H1 (cell line): ENCODE measurements around the gene C1orf21. TPM values are rescaled to one million over a fixed set of nuclear protein-coding genes. Genes with fewer than 3 reads are reported as not detected.

Experiments used
- CEBPB ChIP-seq: IDR thresholded peaks from 2 replicates; pipeline ENCODE4 v1.6.1; 2012; ENCODE audit warnings: low read depth, low read length
- CTCF ChIP-seq, 3 experiments: IDR thresholded peaks; 1 replicate in 2 of 3; 2 replicates in 1 of 3; pipeline versions ENCODE4 v1.5.1 to v1.6.1; 2011; ENCODE audit warnings: low read length in 3 of 3, mild to moderate bottlenecking in 3 of 3, inconsistent platforms in 2 of 3, low read depth in 1 of 3, moderate library complexity in 1 of 3; ENCODE audit not compliant: insufficient read depth in 1 of 3; ENCODE audit errors: control extremely low read depth in 1 of 3
- SAP30 ChIP-seq: fragments of 300-600 bp; sonication (generic); IDR thresholded peaks from 2 replicates; pipeline ENCODE4 v1.7.1; 2012; ENCODE audit warnings: low read length, moderate library complexity, mild to moderate bottlenecking, inconsistent platforms; ENCODE audit not compliant: insufficient read depth, insufficient replicate concordance
- polyA plus RNA-seq, 7 experiments: library from polyadenylated mRNA; depleted of rRNA in 3 of 7; stranded (reverse) in 5 of 7; unstranded in 2 of 7; fragments of >200 nt in 5 of 7; fragments of 200-250 nt in 2 of 7; gene quantifications; 1 replicate in 5 of 7; 2 replicates in 1 of 7; 4 replicates in 1 of 7; pipeline versions ENCODE4 v1.2.1 to v1.2.3, GENCODE V29; 2011 to 2013; ENCODE audit warnings: missing spikeins in 2 of 7, mixed read lengths in 2 of 7
- total RNA-seq: library from RNA; stranded (reverse); fragmentation: NEBNext Ultra II Directional; extraction: Animal tissue kit (Norgen Biotek cat#: 25700); gene quantifications from 2 replicates; pipeline ENCODE4 v1.2.1, GENCODE V29; 2021

C1orf21 gene
- total and polyA plus RNA-seq, 2 of the 8 experiments (the other 6 are each of a cell fraction or from before 2014, with no cell fraction given), result 16.6 to 51.0 TPM

GRCh38 chr1:184595596-184595995, 208.8 kb downstream of the C1orf21 start (continued):
- TF ChIP-seq CTCF (IDR thresholded peaks at IDR 0.05; ENCODE audit: control extremely low read depth in 1 of 3, insufficient read depth in 1 of 3, low read depth in 1 of 3, low read length in 3 of 3) (no peak), CEBPB (no peak), SAP30 (no peak)
